HG03558 (cell line): Measurements from ENCODE around the gene ARL8B.
"Not testable (repeated sequence)": the region's sequence is repeated elsewhere in the genome, so short reads cannot be mapped to it uniquely, and the experiment has no call there.

ENCODE experiments used
- ATAC-seq: cut with Tn5 transposase; IDR thresholded peaks from one replicate; pipeline ENCODE4 v1.9.1; 2021; ENCODE audit warnings: moderate number of reproducible peaks; ENCODE audit not compliant: unreplicated experiment; ENCODE audit errors: extremely low read depth

Gene ARL8B

DNA sequence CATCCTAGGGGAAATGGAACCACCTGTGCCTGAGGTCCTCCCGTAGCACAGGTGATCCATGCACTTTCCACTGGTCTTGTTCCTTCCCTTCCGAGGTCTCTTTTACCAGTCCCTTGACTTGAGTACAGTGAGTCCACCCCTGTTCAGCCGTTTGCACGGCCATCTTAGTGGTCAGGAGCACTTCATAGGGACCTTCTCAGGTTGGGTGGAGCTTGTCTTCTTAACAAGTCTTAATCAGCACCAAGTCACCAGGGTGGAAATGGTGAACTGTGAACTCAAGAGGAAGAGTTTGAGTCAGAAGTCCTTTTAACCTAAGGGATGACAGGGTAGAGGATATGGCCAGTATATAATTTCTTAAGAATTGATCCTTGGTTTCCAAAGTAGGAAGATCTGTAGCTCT, 21.4 kb downstream of the ARL8B start:
- ATAC-seq = no peak

DNA sequence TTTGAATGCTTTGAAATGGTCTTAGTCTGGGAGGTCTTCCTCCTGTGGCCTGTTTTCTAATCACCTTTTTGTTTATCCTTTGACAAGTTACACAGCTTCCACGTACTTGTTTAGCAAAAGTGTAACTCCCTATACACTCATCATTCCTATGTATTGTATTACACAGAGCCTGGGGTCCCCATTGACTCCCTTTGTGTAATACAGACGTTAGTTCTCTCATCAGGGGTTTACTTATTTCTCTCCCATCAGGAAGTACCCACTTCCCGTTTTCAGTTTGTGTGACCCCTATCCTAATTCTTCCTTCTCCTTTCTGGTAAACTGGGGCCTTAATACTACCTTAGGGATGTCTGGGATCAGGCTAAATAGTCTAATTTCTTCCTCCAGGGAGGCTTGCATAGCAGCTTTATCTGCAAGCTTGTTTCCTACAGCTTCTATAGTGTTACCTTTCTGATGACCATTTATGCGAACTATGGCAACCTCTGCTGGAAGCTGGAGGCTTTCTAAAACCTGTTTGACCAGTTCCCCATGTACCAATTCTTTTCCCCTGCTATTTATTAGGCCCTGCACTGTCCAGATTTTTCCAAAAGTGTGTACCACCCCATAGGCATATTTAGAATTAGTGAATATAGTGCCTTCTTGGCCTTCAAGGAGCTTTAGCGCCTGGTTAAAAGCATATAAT, 22.4 kb downstream of the ARL8B start:
- no peak for ATAC-seq

DNA sequence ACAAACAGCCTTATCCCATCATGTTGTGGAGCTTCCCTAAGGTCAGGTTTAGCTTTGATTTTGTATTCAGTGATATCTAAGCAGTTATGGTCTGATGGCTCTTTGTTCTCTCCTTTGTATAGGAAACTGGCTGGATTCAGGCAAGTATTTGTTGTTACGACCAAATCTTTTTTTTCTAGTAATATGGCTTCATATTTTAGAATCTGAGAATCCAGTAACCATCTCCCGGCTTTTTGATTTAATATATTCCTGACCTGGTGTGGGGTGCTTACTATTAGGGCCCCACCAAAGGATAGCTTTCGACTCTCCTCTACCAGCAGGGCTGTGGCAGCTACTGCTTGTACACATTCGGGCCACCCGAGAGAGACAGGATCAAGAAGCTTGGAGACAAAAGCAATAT, 23.0 kb downstream of the ARL8B start:
- no peak for ATAC-seq

DNA sequence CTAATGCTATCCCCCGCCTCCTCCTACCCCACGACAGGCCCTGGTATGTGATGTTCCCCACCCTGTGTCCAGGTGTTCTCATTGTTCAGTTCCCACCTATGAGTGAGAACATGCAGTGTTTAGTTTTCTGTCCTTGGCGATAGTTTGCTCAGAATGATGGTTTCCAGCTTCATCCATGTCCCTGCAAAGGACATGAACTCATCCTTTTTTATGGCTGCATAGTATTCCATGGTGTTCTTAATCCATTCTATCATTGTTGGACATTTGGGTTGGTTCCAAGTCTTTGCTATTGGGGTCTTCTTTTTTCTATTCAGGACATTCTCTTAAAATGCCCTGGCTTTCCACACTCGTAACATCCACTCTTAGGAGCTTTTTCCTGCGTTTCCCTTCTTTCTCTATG, 25.1 kb downstream of the ARL8B start:
- not testable (repeated sequence) for ATAC-seq

DNA sequence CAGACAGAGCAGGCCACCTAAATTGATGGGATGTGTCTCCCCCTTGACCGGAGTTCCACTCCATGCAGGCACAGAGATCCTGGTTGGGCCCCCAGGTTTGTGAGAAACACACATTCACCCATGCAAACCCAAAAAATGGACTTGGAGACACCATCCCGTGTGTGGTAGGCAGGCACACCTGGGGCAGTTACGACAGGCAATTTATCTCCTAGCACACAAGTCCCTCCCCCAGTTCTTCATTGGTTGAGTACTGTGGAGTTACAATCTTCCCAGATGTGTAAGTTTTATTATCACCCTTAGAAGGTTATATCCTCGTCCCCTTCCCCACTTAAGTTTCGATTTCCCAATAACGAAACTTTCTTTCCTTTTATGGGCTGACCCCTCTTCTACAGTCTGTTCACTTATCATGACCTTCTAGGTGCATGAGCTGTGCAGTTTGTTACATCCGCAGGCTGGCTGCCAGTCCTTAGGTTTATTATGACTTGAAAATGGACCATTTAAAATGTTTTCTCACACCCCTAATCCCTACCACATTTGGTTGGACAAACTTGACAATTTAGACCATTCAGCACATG, 27.3 kb downstream of the ARL8B start:
- no peak for ATAC-seq

DNA sequence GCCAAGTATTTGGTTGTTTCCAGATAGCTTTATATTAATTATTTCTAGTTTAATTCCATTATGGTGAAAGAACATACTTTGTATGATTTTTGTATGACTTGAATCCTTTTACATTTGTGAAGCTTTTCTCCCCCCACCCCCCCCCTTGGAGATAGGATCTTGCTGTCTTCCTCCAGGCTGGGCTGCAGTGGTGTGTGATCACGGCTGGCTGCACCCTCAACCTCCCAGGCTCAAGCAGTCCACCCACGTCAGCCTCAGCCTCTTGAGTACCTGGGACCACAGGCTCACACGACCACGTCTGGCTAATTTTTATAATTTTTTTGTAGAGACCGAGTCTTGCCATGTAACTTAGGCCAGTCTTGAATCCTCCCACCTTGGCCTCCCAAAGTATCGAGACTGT, 29.5 kb downstream of the ARL8B start:
- ATAC-seq = no peak

DNA sequence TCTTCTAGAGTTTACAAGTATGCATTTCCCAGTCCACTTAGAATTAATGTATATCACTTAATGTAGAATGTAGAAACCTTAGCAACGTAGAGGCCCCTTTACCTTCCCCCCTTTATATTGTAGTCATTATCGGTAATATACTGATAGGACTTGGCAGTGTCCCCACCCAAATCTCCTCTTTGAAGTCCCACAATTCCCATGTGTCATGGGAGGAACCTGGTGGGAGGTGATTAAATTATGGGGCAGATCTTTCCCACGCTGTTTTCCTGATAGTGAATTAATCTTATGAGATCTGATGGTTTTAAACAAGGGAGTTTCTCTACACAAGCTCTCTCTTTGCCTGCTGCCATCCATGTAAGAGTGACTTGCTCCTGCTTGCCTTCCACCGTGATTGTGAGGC, 31.0 kb downstream of the ARL8B start:
- no peak for ATAC-seq

DNA sequence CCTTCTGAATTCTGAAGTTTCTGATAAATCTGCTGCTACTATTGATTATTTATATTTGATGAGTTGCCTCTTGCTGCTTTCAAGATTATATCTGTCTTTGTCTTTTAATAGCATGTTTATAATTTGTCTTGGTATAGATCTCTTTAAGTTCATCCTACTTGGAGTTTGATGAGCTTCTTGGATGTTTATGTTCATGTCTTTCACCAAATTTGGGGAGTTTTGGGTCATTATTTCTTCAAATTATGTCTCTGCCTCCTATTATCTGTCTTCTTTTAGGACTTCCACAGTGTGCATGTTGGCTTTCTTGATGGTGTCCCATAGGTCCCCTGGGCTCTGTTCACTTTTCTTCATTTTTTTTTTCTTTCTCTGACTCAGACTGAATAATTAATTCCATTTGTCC, 33.1 kb downstream of the ARL8B start:
- ATAC-seq = no peak

DNA sequence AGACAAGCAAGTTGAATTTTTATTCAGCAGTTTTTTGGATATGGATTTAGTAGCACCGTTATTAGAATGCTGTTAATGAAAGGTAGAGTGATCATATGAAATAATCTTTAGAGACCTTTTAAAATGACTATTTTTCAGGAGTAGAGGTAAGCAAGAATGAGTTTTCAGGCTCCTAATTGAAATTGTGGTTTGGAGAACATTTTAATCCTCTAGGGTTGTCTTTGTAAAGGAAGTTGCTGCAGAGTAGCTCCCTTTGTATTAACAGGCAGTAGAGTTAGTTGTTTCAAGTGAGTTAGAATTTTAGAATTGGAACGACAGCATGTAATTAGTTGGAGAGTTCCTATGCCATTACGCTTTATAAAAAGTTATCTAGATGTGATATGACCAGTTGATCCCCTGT, 38.2 kb downstream of the ARL8B start:
- no peak for ATAC-seq

DNA sequence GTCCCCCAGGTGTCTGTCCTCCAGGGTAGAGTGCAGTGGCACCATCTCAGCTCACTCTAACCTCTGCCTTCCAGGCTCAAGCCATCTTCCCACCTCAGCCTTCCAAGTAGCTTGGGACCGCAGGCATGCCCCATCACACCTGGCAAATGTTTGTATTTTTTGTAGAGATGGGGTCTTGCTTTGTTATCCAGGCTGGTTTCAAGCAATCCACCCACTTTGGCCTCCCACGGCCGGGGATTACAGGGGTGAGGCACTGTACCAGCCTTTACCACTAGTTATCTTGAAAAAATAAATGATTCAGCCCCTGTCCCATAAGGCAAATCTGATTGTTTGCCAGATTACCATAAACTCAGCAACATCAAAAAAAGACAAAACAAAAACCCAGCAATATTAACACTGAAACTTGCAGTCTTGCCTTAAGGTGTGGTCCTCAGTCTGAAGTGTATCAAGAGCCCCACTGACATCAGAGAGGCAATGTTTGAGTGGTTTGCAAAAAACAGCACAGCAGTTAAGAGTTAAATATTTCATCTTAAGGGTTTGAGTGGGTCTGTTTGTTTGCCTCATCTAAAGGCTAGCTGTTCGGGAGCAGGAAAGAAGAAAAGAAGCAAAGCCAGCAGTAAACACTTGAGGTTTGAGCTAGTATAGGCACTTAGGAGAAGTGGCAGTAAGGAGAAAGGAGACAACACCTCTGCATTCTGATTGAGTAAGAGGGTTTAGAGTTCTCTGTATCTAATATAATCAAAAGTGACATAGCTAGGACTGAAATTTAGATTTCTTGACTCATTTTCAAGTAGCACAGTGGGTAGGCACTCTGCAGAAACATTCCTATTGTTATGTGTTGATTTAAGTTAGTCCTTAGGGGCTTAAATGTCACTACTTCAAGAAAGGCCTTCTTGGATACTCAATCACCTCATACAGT, 39.1 kb downstream of the ARL8B start:
- no peak for ATAC-seq

DNA sequence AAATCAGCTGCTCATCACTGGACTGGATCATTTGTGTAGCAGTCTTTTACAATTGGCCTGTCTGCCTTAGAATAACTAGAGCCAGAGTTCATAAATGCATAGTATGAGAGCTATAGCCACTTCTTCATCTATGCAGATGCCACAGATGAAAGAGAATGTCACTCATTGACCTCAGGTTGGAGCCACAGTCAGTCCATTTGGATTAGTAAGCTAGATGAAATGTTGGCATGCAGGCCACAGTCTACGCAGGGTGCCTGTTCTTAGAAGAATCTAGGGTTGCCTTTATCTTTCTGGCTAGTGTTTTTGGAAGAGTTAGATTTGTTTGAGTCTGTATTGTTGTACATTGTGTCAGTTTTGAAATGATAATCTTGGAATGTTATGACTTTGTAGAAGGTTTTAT, 40.0 kb downstream of the ARL8B start:
- no peak for ATAC-seq

DNA sequence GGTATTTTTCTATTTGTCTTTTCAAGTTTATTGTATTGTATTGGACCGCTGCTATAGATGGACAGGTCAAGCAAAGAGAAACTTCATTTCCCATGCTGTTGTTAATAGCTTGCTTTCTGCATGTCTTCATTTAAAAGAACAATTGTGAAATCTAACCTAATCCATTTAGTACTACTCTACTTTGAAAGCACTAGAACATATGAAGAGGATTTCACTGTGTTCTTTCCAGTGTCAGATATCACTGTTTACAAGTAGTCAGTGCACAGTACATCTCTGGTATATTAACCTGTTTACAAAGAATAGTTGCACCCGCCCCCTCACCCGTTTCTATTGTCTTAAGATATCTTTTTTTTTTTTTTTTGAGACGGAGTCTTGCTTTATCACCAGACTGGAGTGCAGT, 43.6 kb downstream of the ARL8B start:
- no peak for ATAC-seq

DNA sequence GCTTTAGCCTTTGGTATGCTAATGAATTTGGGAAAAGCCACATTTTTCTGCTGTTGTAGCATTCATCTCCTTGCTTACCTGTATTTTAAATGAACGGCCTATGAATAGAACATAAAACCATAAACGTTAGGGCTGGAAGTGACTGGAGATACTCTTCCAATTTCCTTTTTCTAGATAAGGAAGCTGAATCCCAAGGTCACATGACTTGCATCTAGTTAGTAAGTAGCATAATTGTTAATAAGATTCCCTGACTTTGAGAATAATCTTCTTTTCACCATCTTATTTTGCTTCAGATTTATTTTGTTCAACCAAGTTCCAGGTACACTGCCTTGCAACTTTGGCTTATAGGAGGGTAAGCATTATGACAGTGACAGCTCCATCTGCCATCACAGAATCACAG, 44.8 kb downstream of the ARL8B start:
- ATAC-seq = no peak

DNA sequence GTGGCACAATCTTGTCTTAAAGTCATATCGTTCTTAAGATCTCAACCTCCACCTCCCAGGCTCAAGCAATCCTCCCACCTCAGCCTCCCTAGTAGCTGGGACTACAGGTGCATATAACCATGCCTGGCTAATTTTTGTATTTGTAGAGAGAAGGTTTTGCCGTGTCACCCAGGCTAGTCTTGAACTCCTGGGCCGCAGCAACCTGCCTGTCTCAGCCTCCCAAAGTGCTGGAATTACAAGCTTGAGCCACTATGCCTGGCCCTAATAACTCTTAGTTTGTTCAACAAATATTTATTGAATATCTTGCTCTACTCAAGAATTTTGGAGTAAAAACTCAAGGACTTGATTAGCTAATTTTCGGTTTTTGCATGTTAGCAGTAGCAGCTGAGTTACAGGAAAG, 46.0 kb downstream of the ARL8B start:
- no peak for ATAC-seq

DNA sequence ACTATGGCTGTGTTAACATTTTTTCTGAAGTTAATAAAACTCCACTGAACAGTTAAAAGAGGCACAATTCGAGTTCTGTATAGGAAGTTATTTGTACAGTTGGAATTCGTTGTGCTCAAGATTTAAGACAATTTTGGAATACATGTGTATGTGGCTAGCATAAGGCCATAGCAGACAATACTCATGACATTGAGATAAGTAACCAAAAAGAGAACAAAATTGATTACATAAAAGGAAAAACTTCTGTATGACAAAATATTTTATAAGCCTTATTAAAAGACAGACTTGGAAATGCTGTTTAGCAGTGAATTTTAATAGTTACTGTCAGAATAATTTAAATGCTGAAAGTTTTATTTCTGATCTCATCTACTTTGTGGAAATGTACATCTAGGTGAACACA, 47.7 kb downstream of the ARL8B start:
- ATAC-seq = no peak

DNA sequence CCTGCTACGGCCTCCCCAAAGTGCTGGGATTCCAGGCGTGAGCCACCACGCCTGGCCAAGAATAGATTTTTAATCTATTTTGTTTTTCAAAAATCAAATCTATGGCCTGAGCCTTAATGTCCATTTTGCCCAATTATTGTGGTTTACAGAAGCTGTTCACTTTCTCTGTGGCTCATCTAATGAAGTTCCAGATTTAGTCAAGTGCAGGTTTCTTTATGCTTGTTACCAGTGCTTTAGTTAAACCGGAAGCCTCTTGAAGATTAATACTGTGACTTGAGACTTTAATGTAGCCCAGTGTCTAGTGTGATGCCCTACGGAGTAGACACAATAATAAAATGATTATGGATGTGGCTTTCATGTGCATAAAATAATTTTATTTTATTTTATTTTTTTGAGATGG, 48.9 kb downstream of the ARL8B start:
- no peak for ATAC-seq

DNA sequence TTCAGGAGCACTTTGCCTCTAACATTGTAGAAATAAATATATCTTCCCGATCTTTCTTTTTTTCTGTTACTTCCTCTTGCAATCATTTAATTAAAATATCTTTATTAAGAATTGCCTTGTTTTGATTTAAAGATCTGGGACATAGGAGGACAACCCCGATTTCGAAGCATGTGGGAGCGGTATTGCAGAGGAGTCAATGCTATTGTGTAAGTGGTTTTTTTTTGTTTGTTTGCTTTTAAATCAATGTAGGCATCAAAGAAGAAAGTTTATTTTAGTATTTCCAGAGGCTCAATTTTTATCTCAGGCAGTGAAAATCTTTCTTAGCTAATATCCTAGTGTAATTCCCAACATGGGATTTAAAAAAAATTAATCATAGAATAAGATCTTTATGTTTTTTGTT, 49.9 kb downstream of the ARL8B start:
- no peak for ATAC-seq

DNA sequence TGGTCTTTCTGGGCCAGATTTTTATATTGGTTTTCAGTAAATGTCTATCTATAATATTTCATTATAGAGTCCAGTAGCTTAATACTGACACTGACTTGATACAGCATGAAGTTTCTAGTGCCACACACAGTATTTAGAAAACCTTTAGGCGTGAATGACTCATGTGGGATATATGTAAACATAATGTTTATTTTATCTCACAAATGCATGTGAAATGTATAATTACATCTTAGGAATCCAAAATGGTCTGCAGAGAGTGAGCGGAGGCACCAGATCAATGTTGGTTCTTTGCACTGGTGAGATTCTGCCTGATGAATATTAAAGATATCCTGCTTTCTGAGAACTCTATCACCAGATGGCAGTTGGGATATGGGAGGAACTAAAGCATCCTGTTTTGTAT, 56.9 kb downstream of the ARL8B start:
- not testable (repeated sequence) for ATAC-seq

DNA sequence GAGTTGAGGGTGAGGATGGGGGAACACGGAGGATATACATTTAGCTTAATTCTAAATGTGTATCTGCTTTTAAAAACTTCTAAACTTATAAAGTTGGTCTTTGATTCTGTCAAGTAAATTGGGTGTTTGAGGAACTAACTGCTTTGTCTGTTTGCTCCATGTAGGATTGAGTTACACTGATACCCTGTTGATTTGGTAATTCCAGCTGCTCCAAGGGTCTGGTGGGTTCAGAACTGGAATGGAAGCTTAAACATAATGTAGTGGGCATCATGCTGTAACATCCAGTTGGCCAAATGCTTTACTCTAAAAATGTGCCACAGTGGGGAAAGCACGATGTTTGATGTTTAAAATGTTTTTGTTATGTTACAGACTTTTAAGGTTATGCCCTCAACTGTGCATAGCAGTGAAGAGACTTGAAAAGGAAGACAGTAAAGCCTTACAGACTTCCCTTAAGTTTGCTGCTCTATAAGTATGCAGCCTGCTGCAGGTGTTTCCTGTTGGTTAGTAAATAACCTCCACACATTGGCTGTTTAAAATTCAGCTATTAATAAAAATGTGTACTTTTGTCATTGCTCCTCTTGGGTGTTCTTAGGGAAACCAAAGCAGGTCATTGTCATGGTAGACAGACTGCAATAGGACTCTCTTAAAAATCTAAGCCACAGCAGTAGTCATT, 59.5 kb downstream of the ARL8B start:
- peak; percentile 75 for ATAC-seq

DNA sequence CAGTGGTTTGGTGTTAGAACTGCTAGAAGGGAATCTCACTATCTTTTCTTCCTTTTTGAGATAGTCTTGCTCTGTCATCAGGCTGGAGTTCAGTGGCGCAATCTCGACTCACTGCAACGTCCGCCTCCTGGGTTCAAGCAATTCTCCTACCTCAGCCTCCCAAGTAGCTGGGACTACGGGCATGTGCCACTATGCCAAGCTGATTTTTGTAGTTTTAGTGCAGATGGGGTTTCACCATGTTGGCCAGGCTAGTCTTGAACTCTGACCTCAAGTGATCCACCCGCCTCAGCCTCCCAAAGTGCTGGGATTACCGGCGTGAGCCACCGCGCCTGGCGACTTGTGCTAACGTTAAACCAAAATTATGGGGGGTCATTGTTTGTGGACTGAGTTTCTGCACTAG, 61.6 kb downstream of the ARL8B start:
- not testable (repeated sequence) for ATAC-seq

DNA sequence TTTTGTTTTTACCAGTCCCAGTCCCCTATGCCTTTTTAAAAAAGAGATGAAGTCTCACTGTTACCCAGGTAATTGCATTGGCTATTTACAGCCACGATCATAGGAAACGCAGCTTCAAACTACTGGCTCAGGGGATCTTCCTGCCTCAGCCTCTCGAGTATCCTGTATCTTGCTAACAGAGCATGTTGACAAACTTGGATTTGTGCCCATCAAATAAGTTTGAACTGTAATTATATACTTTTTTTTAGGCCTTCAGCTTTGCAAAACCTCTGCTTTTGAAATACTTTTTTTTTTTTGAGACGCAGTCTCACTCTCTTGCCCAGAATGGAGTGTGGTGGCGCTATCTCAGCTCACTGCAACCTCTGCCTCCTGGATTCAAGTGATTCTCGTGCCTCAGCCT, 62.4 kb downstream of the ARL8B start:
- ATAC-seq = no peak
